MCF 10A (cell line): Measurements from ENCODE around the gene IL17C. TPM values are rescaled to one million over a fixed set of nuclear protein-coding genes. Genes with fewer than 3 reads are reported as not detected.
"Not testable (repeated sequence)": the region's sequence is repeated elsewhere in the genome, so short reads cannot be mapped to it uniquely, and the experiment has no call there.

Experiments used
- BruUV-seq: library from RNA; stranded (reverse); fragments of 400-500 nt; replicated peaks from 2 replicates; lab custom pipeline; 2021; lab: Mats Ljungman, UMichigan
- CTCF ChIA-PET: fragments of 300-600 bp; sonication (Branson Sonifier 250); formaldehyde crosslinking; extraction: SDS; loops from one replicate; lab custom pipeline; 2021; ENCODE audit warnings: antibody characterized with exemption, inconsistent platforms; lab: Yijun Ruan, JAX
- POLR2A ChIA-PET: fragments of 300-600, 350-650 bp; sonication (Branson Sonifier 250); formaldehyde crosslinking; extraction: SDS; loops from one replicate; lab custom pipeline; 2020; ENCODE audit warnings: antibody characterized with exemption, inconsistent platforms; lab: Yijun Ruan, JAX
- DNase-seq: peaks from one replicate; pipeline ENCODE4 v3.0.0-alpha.2; 2018; ENCODE audit not compliant: unreplicated experiment
- H3K27ac Mint-ChIP-seq: one replicate; pipeline ENCODE4 v1.8.0; 2022; ENCODE audit warnings: mild to moderate bottlenecking, low read depth, mixed read lengths; ENCODE audit not compliant: unreplicated experiment
- H3K27me3 Mint-ChIP-seq: one replicate; pipeline ENCODE4 v1.8.0; 2022; ENCODE audit warnings: mixed read lengths; ENCODE audit not compliant: insufficient read depth, unreplicated experiment
- H3K36me3 Mint-ChIP-seq: one replicate; pipeline ENCODE4 v1.8.0; 2022; ENCODE audit warnings: mild to moderate bottlenecking, moderate library complexity, mixed read lengths; ENCODE audit not compliant: insufficient read depth, unreplicated experiment
- H3K4me1 Mint-ChIP-seq: one replicate; pipeline ENCODE4 v1.8.0; 2022; ENCODE audit warnings: mixed read lengths; ENCODE audit not compliant: insufficient read depth, unreplicated experiment
- H3K4me3 Mint-ChIP-seq: one replicate; pipeline ENCODE4 v1.8.0; 2022; ENCODE audit warnings: mild to moderate bottlenecking, moderate library complexity, mixed read lengths; ENCODE audit not compliant: unreplicated experiment
- H3K9me3 Mint-ChIP-seq: one replicate; pipeline ENCODE4 v1.8.0; 2022; ENCODE audit warnings: mixed read lengths; ENCODE audit not compliant: unreplicated experiment
- CTCF ChIP-seq: fragments of 200-600 bp; IDR thresholded peaks from one replicate; pipeline ENCODE4 v1.8.0; 2022; ENCODE audit warnings: antibody characterized with exemption, mild to moderate bottlenecking; ENCODE audit not compliant: unreplicated experiment
- intact Hi-C: fragments of 100-400 bp; cut with micrococcal nuclease; formaldehyde crosslinking; loops from 2 replicates; pipeline ENCODE4 v1.14.1; 2022
- total RNA-seq: library from RNA; stranded (reverse); gene quantifications from 2 replicates; pipeline ENCODE4 v1.2.3, GENCODE V29; 2022

The IL17C gene
- total RNA-seq, 1 experiment from 2014 or later: not detected

- BruUV-seq: no TSS peak
- TF ChIP-seq CTCF: no peak
- intact Hi-C loops: no loop called here
Observed at GRCh38 chr16:88605186-88606147, 32.9 kb upstream of the IL17C start.

GRCh38 chr16:88606148-88606757, 32.1 kb upstream of the IL17C start:
- no peak for TF ChIP-seq CTCF
- ChIA-PET POLR2A (no interaction called here), CTCF (no interaction called here)
- H3K4me1 Mint-ChIP-seq: no peaks in the 10 kb centered on the region
- no TSS peak for BruUV-seq
- H3K27me3 Mint-ChIP-seq: no peaks in the 10 kb centered on the region
- intact Hi-C loops: no loop called here
- H3K4me3 Mint-ChIP-seq: no peak overlapping the region
- H3K9me3 Mint-ChIP-seq: no peaks in the 10 kb centered on the region
- no peak overlapping the region for H3K27ac Mint-ChIP-seq
- peaks cover 87% of the 10 kb centered on the region for H3K36me3 Mint-ChIP-seq
- no peak for DNase-seq

More at GRCh38 chr16:88605186-88606147, 32.9 kb upstream of the IL17C start:
- CTCF ChIA-PET: no interaction called here
- Mint-ChIP-seq H3K36me3 (peaks cover 85% of the 10 kb centered on the region), H3K27me3 (no peaks in the 10 kb centered on the region), H3K9me3 (no peaks in the 10 kb centered on the region), H3K27ac (no peak overlapping the region), H3K4me1 (no peaks in the 10 kb centered on the region), H3K4me3 (no peak overlapping the region)
- POLR2A ChIA-PET: no interaction called here
- DNase-seq: no peak

GRCh38 chr16:88608076-88608475, 30.3 kb upstream of the IL17C start:
- Mint-ChIP-seq H3K4me3 (no peak overlapping the region), H3K27ac (no peak overlapping the region), H3K4me1 (no peaks in the 10 kb centered on the region), H3K9me3 (no peaks in the 10 kb centered on the region), H3K27me3 (no peaks in the 10 kb centered on the region), H3K36me3 (peaks cover 70% of the 10 kb centered on the region)
- BruUV-seq: no TSS peak
- intact Hi-C loops: no loop called here
- no peak for TF ChIP-seq CTCF
- no peak for DNase-seq
- ChIA-PET CTCF (interaction anchor here (0.6 to 0.7 kb wide), 3 partner anchors 22 to 566 kb away, joined by 3 to 5 read pairs (median 3); no protein-coding TSS in a partner anchor), POLR2A (no interaction called here)

GRCh38 chr16:88609426-88609825, 28.9 kb upstream of the IL17C start:
- BruUV-seq, H3K27ac Mint-ChIP-seq, H3K4me3 Mint-ChIP-seq, H3K27me3 Mint-ChIP-seq, DNase-seq, intact Hi-C loops, POLR2A ChIA-PET, H3K4me1 Mint-ChIP-seq, H3K9me3 Mint-ChIP-seq: not testable (repeated sequence)
- CTCF ChIA-PET: interaction anchor here (0.6 kb wide), 2 partner anchors 127 to 192 kb away, joined by 3 read pairs; no protein-coding TSS in a partner anchor
- peaks cover 60% of the 10 kb centered on the region for H3K36me3 Mint-ChIP-seq
